CD4-positive, alpha-beta T cell (primary cell): Measurements from ENCODE around the gene FAM219A. TPM values are rescaled to one million over a fixed set of nuclear protein-coding genes. Genes with fewer than 3 reads are reported as not detected.

Source experiments
- ATAC-seq: fragments of 200-7000 bp; cut with Tn5 transposase; one replicate; pipeline ENCODE4 v1.10.0; 2022; ENCODE audit warnings: mild to moderate bottlenecking; ENCODE audit not compliant: poor library complexity
- CTCF ChIA-PET: fragments of 350-600 bp; sonication (Branson Sonifier 250); formaldehyde crosslinking; loops from one replicate; lab custom pipeline; 2021; ENCODE audit warnings: antibody characterized with exemption, inconsistent platforms; lab: Charles Lee
- POLR2A ChIA-PET: fragments of 350-600 bp; sonication (Branson Sonifier 250); formaldehyde crosslinking; loops from one replicate; lab custom pipeline; 2021; ENCODE audit warnings: antibody characterized with exemption, inconsistent platforms; lab: Charles Lee
- DNase-seq, 14 experiments: peaks; one replicate each; pipeline ENCODE4 v3.0.0-alpha.2; 2013 to 2020; ENCODE audit warnings: mixed read lengths in 2 of 14
- H3K27ac ChIP-seq, 2 donors: one replicate each; pipeline versions ENCODE4 v1.5.1 to v1.7.0; 2013; ENCODE audit warnings: low read length in 2 of 2, low read depth in 1 of 2, mild to moderate bottlenecking in 1 of 2
- H3K27me3 ChIP-seq, 2 experiments: 1 replicate in 1 of 2; 2 replicates in 1 of 2; pipeline versions ENCODE4 v1.6.1 to v1.7.0; 2013; ENCODE audit warnings: low read length in 2 of 2, control low read depth in 1 of 2, mild to moderate bottlenecking in 1 of 2, moderate library complexity in 1 of 2; ENCODE audit not compliant: insufficient read depth in 2 of 2, control insufficient read depth in 1 of 2
- H3K36me3 ChIP-seq: one replicate; pipeline ENCODE4 v1.6.1; 2013; ENCODE audit warnings: low read length, control low read depth; ENCODE audit not compliant: insufficient read depth
- H3K4me1 ChIP-seq: one replicate; pipeline ENCODE4 v1.6.1; 2013; ENCODE audit warnings: low read length, control low read depth; ENCODE audit not compliant: insufficient read depth
- H3K4me3 ChIP-seq: one replicate; pipeline ENCODE4 v1.5.1; 2013; ENCODE audit warnings: mild to moderate bottlenecking, low read length, moderate library complexity
- H3K9me3 ChIP-seq, 2 experiments: 1 replicate in 1 of 2; 2 replicates in 1 of 2; pipeline versions ENCODE4 v1.6.1 to v1.7.0; 2013; ENCODE audit warnings: low read length in 2 of 2, mild to moderate bottlenecking in 2 of 2, control low read depth in 1 of 2, moderate library complexity in 1 of 2; ENCODE audit not compliant: control insufficient read depth in 1 of 2, insufficient read depth in 1 of 2
- H3K27ac Mint-ChIP-seq: one replicate; pipeline ENCODE4 v1.8.0; 2020; ENCODE audit warnings: mixed read lengths
- H3K27me3 Mint-ChIP-seq: one replicate; pipeline ENCODE4 v1.8.0; 2021; ENCODE audit warnings: mixed read lengths
- H3K36me3 Mint-ChIP-seq: one replicate; pipeline ENCODE4 v1.8.0; 2021; ENCODE audit warnings: low read depth, mixed read lengths
- H3K4me1 Mint-ChIP-seq: one replicate; pipeline ENCODE4 v1.8.0; 2021; ENCODE audit warnings: low read depth, mixed read lengths
- H3K4me3 Mint-ChIP-seq: one replicate; pipeline ENCODE4 v1.8.0; 2020; ENCODE audit warnings: mild to moderate bottlenecking, mixed read lengths
- H3K9me3 Mint-ChIP-seq: one replicate; pipeline ENCODE4 v1.8.0; 2020; ENCODE audit warnings: mixed read lengths
- CTCF ChIP-seq: fragments of 200-600 bp; IDR thresholded peaks from one replicate; pipeline ENCODE4 v1.8.0; 2022; ENCODE audit warnings: antibody characterized with exemption, mild to moderate bottlenecking
- intact Hi-C, 2 experiments: fragments of 100-400 bp; cut with DNase I in 1 of 2; cut with micrococcal nuclease in 1 of 2; formaldehyde crosslinking; loops; one replicate each; pipeline versions ENCODE4 v1.15.1 to v1.9.0; 2023 to 2025; cut with DNase I, micrococcal nuclease
- total RNA-seq, 174 experiments: library from RNA in 2 of 174; stranded (reverse) in 2 of 174; gene quantifications; one replicate each; pipeline ENCODE4 v1.2.3 and lab custom pipeline; 2021 to 2026

Gene FAM219A
- total RNA-seq, 2 experiments from 2014 or later = 7.7 to 8.5 TPM

GRCh38 chr9:34428325-34428958, 29.9 kb downstream of the FAM219A start:
- ChIA-PET CTCF (no interaction called here), POLR2A (no interaction called here)
- no peak overlapping the region for H3K27ac Mint-ChIP-seq
- H3K4me1 Mint-ChIP-seq = no peaks in the 10 kb centered on the region
- Histone ChIP-seq H3K27me3 (no peaks in the 10 kb centered on the region), H3K9me3 (no peaks in the 10 kb centered on the region), H3K36me3 (no peaks in the 10 kb centered on the region), H3K4me3 (no peak overlapping the region), H3K4me1 (no peaks in the 10 kb centered on the region), H3K27ac (no peak overlapping the region)
- no peaks in the 10 kb centered on the region for H3K27me3 Mint-ChIP-seq
- H3K4me3 Mint-ChIP-seq = no peak overlapping the region
- no peak for ATAC-seq
- TF ChIP-seq CTCF = no peak
- intact Hi-C loops = no loop called here
- H3K36me3 Mint-ChIP-seq = peaks cover 10% of the 10 kb centered on the region
- no peaks in the 10 kb centered on the region for H3K9me3 Mint-ChIP-seq
- no peak for DNase-seq

GRCh38 chr9:34426347-34427074, 31.9 kb downstream of the FAM219A start:
- Mint-ChIP-seq H3K36me3 (peaks cover 4% of the 10 kb centered on the region), H3K9me3 (no peaks in the 10 kb centered on the region), H3K4me3 (no peak overlapping the region), H3K27ac (no peak overlapping the region), H3K4me1 (no peaks in the 10 kb centered on the region), H3K27me3 (no peaks in the 10 kb centered on the region)
- Histone ChIP-seq H3K4me1 (no peaks in the 10 kb centered on the region), H3K9me3 (no peaks in the 10 kb centered on the region), H3K4me3 (no peak overlapping the region), H3K27me3 (no peaks in the 10 kb centered on the region), H3K27ac (no peak overlapping the region), H3K36me3 (no peaks in the 10 kb centered on the region)
- CTCF ChIA-PET = no interaction called here
- no peak for TF ChIP-seq CTCF
- no peak for DNase-seq
- POLR2A ChIA-PET = no interaction called here
- no peak for ATAC-seq
- intact Hi-C loops = no loop called here

- intact Hi-C loops = no loop called here
- Mint-ChIP-seq H3K4me3 (no peak overlapping the region), H3K9me3 (no peaks in the 10 kb centered on the region), H3K27me3 (no peaks in the 10 kb centered on the region), H3K27ac (no peak overlapping the region), H3K36me3 (peaks cover 7% of the 10 kb centered on the region), H3K4me1 (no peaks in the 10 kb centered on the region)
- no peak for ATAC-seq
- DNase-seq = no peak
- no peaks in the 10 kb centered on the region for H3K27me3 ChIP-seq
- ChIA-PET CTCF (interaction anchor here (1.1 kb wide), 1 partner anchor 16 kb away, joined by 4 read pairs; no protein-coding TSS in a partner anchor), POLR2A (no interaction called here)
- H3K9me3 ChIP-seq = no peaks in the 10 kb centered on the region
- TF ChIP-seq CTCF = no peak
- no peak overlapping the region for H3K4me3 ChIP-seq
- H3K27ac ChIP-seq = no peak overlapping the region
- H3K4me1 ChIP-seq = no peaks in the 10 kb centered on the region
- H3K36me3 ChIP-seq = no peaks in the 10 kb centered on the region
Observed at GRCh38 chr9:34419716-34420504, 38.5 kb downstream of the FAM219A start.
